K562 (cell line): ENCODE measurements around the gene ACSS1.

Experiments used
- EHMT2 ChIP-seq: fragments of 450-650 bp; IDR thresholded peaks from 2 replicates; pipeline ENCODE4 v1.6.1; 2018; ENCODE audit warnings: antibody characterized with exemption
- ZEB2 ChIP-seq: fragments of 450-650 bp; IDR thresholded peaks from 2 replicates; pipeline ENCODE4 v1.6.1; 2016

DNA sequence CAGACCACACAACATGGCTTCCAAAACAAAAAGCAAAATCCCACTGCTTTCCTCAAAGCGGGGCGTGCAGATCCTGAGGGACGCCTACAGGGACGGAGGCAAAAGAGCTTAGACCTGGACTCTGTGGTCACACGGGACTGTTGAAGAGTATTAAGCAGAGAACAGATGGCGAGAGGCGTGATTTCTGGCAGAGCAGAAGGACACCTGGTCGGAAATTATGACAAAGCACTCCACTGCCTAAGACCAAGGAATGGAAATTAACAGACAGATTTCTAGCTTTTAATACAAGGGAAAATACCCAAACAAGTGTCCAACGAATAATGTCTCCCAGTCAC lies 93.5 kb downstream of the ACSS1 start:
- TF ChIP-seq ZEB2 = no peak
- TF ChIP-seq EHMT2 = no peak
